Measurements from ENCODE around the gene CDK9. TPM values are rescaled to one million over a fixed set of nuclear protein-coding genes. Genes with fewer than 3 reads are reported as not detected.

CDK9 gene
- total RNA-seq, 1 experiment from 2014 or later: 48.7 TPM

DNA sequence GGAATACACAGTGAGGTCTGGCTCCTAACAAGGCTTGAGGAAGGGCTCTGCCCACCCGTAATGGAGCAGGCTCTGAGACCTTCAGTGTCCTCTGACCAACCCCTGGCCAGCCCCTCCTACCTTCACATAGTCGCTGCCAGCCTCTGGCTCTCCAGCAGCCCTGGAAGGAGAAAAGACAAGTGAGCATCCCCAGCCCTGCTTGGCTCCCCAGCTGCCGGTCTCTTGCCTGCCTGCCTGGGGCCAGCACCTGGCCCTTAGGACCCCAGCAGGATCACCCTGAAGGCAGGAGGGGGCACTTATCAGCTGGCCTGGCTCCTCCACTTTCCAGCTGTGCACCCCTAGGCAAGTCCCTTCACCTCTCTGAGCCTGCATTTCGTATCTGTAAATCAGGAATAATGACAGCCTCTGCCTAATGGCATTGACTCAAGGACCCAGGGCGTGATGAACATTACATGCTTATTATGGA lies 24.3 kb upstream of the CDK9 start:
- no peak for DNase-seq (ENCODE audit: low read depth, low spot score)
- ChIA-PET CTCF (no interaction called here), POLR2A (no interaction called here)
- no TSS peak for BruUV-seq (replicated peaks)
- H3K27ac ChIP-seq (ENCODE audit: low read length): no peak overlapping the region
- ATAC-seq: 0 out of 2 replicates have a peak, but pooled peaks have one; percentile 47
- intact Hi-C loops (cut with micrococcal nuclease; ENCODE audit: unreplicated experiment) (no loop called here), in situ Hi-C loops (cut with HindIII; ENCODE audit: low pct_unique_long_range_greater_than_20kb, low sequenced_read_pairs) (no loop called here)
- TF ChIP-seq, protein P1, sequence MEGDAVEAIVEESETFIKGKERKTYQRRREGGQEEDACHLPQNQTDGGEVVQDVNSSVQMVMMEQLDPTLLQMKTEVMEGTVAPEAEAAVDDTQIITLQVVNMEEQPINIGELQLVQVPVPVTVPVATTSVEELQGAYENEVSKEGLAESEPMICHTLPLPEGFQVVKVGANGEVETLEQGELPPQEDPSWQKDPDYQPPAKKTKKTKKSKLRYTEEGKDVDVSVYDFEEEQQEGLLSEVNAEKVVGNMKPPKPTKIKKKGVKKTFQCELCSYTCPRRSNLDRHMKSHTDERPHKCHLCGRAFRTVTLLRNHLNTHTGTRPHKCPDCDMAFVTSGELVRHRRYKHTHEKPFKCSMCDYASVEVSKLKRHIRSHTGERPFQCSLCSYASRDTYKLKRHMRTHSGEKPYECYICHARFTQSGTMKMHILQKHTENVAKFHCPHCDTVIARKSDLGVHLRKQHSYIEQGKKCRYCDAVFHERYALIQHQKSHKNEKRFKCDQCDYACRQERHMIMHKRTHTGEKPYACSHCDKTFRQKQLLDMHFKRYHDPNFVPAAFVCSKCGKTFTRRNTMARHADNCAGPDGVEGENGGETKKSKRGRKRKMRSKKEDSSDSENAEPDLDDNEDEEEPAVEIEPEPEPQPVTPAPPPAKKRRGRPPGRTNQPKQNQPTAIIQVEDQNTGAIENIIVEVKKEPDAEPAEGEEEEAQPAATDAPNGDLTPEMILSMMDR (IDR thresholded peaks at IDR 0.05): no peak
- TF ChIP-seq, protein P2, sequence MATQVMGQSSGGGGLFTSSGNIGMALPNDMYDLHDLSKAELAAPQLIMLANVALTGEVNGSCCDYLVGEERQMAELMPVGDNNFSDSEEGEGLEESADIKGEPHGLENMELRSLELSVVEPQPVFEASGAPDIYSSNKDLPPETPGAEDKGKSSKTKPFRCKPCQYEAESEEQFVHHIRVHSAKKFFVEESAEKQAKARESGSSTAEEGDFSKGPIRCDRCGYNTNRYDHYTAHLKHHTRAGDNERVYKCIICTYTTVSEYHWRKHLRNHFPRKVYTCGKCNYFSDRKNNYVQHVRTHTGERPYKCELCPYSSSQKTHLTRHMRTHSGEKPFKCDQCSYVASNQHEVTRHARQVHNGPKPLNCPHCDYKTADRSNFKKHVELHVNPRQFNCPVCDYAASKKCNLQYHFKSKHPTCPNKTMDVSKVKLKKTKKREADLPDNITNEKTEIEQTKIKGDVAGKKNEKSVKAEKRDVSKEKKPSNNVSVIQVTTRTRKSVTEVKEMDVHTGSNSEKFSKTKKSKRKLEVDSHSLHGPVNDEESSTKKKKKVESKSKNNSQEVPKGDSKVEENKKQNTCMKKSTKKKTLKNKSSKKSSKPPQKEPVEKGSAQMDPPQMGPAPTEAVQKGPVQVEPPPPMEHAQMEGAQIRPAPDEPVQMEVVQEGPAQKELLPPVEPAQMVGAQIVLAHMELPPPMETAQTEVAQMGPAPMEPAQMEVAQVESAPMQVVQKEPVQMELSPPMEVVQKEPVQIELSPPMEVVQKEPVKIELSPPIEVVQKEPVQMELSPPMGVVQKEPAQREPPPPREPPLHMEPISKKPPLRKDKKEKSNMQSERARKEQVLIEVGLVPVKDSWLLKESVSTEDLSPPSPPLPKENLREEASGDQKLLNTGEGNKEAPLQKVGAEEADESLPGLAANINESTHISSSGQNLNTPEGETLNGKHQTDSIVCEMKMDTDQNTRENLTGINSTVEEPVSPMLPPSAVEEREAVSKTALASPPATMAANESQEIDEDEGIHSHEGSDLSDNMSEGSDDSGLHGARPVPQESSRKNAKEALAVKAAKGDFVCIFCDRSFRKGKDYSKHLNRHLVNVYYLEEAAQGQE (IDR thresholded peaks at IDR 0.05; ENCODE audit: insufficient read depth in 1 of 2, low read depth in 2 of 2, low read length in 1 of 2): no peak
- TF ChIP-seq TCF7L2 (IDR thresholded peaks at IDR 0.05; ENCODE audit: low read depth, low read length): no peak
- no peak for TF ChIP-seq POLR2AphosphoS5 (IDR thresholded peaks at IDR 0.05; ENCODE audit: low read depth, low read length)
- TF ChIP-seq SIN3A (IDR thresholded peaks at IDR 0.05; ENCODE audit: borderline replicate concordance, insufficient read depth, low read depth, low read length): no peak
- no peaks in the 10 kb centered on the region for H3K27me3 ChIP-seq (ENCODE audit: control insufficient read depth, insufficient read depth, low read length)
- no peak overlapping the region for H3K4me3 ChIP-seq (ENCODE audit: low read depth in 2 of 2, low read length in 2 of 2)
- no peaks in the 10 kb centered on the region for H3K9me3 ChIP-seq (ENCODE audit: control insufficient read depth, insufficient read depth, low read depth, low read length)
- H3K36me3 ChIP-seq (ENCODE audit: control insufficient read depth, insufficient read depth, low read length): no peaks in the 10 kb centered on the region
- H3K4me1 ChIP-seq (ENCODE audit: control insufficient read depth, insufficient read depth, low read length): no peaks in the 10 kb centered on the region

DNA sequence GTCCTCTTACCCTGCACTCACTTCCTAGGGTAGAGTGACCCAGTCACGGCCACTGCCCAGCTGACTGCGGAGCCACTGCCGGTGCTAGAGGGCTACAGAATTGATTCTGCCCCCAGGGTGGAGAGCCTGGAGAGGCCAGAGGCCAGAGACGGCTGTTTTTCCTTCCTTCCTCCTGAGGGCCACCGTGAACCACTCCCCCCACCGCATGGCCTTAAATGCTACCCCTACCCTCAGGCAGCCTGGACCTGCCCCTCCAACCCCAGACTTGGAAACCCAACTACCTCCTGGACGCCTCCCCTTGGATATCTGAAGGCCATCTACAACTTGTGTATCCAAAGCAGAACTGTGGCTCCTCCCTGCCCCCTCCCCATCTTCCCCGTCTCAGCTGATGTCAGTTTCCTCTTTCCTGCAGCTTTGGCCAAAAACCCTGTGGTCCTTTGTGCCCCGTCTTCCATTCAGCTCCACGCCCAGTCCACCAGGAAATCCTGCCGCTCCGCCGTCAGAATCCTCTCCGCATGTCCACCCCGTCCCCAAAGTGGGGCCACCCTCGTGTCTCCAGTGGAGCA lies 23.6 kb upstream of the CDK9 start:
- H3K27ac ChIP-seq (ENCODE audit: low read length): no peak overlapping the region
- no peaks in the 10 kb centered on the region for H3K4me1 ChIP-seq (ENCODE audit: control insufficient read depth, insufficient read depth, low read length)
- TF ChIP-seq SIN3A (IDR thresholded peaks at IDR 0.05; ENCODE audit: borderline replicate concordance, insufficient read depth, low read depth, low read length) (no peak), POLR2AphosphoS5 (IDR thresholded peaks at IDR 0.05; ENCODE audit: low read depth, low read length) (no peak), TCF7L2 (IDR thresholded peaks at IDR 0.05; ENCODE audit: low read depth, low read length) (no peak)
- TF ChIP-seq, protein P2 (IDR thresholded peaks at IDR 0.05; ENCODE audit: insufficient read depth in 1 of 2, low read depth in 2 of 2, low read length in 1 of 2): no peak
- TF ChIP-seq, protein P1 (IDR thresholded peaks at IDR 0.05): no peak
- H3K4me3 ChIP-seq (ENCODE audit: low read depth in 2 of 2, low read length in 2 of 2): no peak overlapping the region
- intact Hi-C loops (cut with micrococcal nuclease; ENCODE audit: unreplicated experiment) (no loop called here), in situ Hi-C loops (cut with HindIII; ENCODE audit: low pct_unique_long_range_greater_than_20kb, low sequenced_read_pairs) (no loop called here)
- no peaks in the 10 kb centered on the region for H3K36me3 ChIP-seq (ENCODE audit: control insufficient read depth, insufficient read depth, low read length)
- ChIA-PET POLR2A (interaction anchor here (0.6 kb wide), 1 partner anchor 108 kb away, joined by 14 read pairs; no protein-coding TSS in a partner anchor), CTCF (no interaction called here)
- no TSS peak for BruUV-seq (replicated peaks)
- H3K9me3 ChIP-seq (ENCODE audit: control insufficient read depth, insufficient read depth, low read depth, low read length): no peaks in the 10 kb centered on the region
- ATAC-seq (no peak), DNase-seq (ENCODE audit: low read depth, low spot score) (no peak)
- H3K27me3 ChIP-seq (ENCODE audit: control insufficient read depth, insufficient read depth, low read length): no peaks in the 10 kb centered on the region
